K562 (cell line): ENCODE results near the gene TRIM32. TPM values are rescaled to one million over a fixed set of nuclear protein-coding genes. Genes with fewer than 3 reads are reported as not detected.

Experiments used
- ATAC-seq: fragments of 200-7000 bp; cut with Tn5 transposase; 3 replicates; pipeline ENCODE4 v1.9.1; 2020; ENCODE audit warnings: moderate library complexity
- BruUV-seq: library from RNA; stranded (reverse); fragments of 400-500 nt; replicated peaks from 2 replicates; lab custom pipeline; 2021; lab: Mats Ljungman, UMichigan
- CTCF ChIA-PET: fragments of 300-600 bp; formaldehyde crosslinking; extraction: SDS; loops from one replicate; lab custom pipeline; 2021; ENCODE audit warnings: low intra/inter-chr PET ratio; lab: Yijun Ruan, JAX
- POLR2A ChIA-PET: fragments of 300-600, 350-650 bp; sonication (Branson Sonifier 250); formaldehyde crosslinking; extraction: SDS; loops from one replicate; lab custom pipeline; 2021; ENCODE audit warnings: antibody characterized with exemption, inconsistent platforms; lab: Yijun Ruan, JAX
- DNase-seq, 4 experiments: peaks; one replicate each; pipeline versions ENCODE4 v3.0.0 to v3.0.0-alpha.2; 2011 to 2018; ENCODE audit warnings: low spot score in 3 of 4, mixed read lengths in 3 of 4; ENCODE audit errors: extremely low read depth in 1 of 4
- FAIRE-seq: peaks from 2 replicates; lab custom pipeline; 2011; peaks lifted over from hg19 to GRCh38; lab: Jason Lieb, UNC
- H2AFZ ChIP-seq: 2 replicates; pipeline ENCODE4 v1.6.0; 2011; ENCODE audit warnings: low read depth, low read length, control low read depth, inconsistent platforms
- H3K27ac ChIP-seq: fragments of 200-600 bp; 3 replicates; pipeline ENCODE4 v1.8.0; 2011; ENCODE audit warnings: low read depth, mild to moderate bottlenecking, control low read depth, inconsistent platforms, low read length, moderate library complexity, mixed read lengths; ENCODE audit errors: extremely low read depth
- H3K27me3 ChIP-seq, 2 experiments: fragments of 300-600 bp in 1 of 2; 2 replicates in 1 of 2; 3 replicates in 1 of 2; pipeline versions ENCODE4 v1.6.0 to v1.8.0; 2011; ENCODE audit warnings: inconsistent platforms in 2 of 2, low read length in 2 of 2, mild to moderate bottlenecking in 1 of 2, mixed read lengths in 1 of 2, moderate library complexity in 1 of 2; ENCODE audit not compliant: control insufficient read depth in 2 of 2, insufficient read depth in 2 of 2
- H3K36me3 ChIP-seq: fragments of 300-600 bp; 3 replicates; pipeline ENCODE4 v1.8.0; 2011; ENCODE audit warnings: mild to moderate bottlenecking, low read length, inconsistent platforms; ENCODE audit not compliant: control insufficient read depth, insufficient read depth
- H3K4me1 ChIP-seq, 2 experiments: fragments of 200-600 bp in 1 of 2; replicated peaks in 1 of 2; 2 replicates in 1 of 2; 3 replicates in 1 of 2; pipeline versions ENCODE4 v1.5.1 to v1.8.0; 2011; ENCODE audit warnings: inconsistent platforms in 2 of 2, low read length in 2 of 2, mild to moderate bottlenecking in 1 of 2, mixed read lengths in 1 of 2, moderate library complexity in 1 of 2; ENCODE audit not compliant: control insufficient read depth in 2 of 2, insufficient read depth in 2 of 2
- H3K4me2 ChIP-seq: 2 replicates; pipeline ENCODE4 v1.6.1; 2011; ENCODE audit warnings: low read length, control low read depth, inconsistent platforms, mixed read lengths; ENCODE audit not compliant: insufficient read depth
- H3K4me3 ChIP-seq: fragments of 200-600 bp; sonication (generic), shearing (Covaris generic); 2 replicates; pipeline ENCODE4 v1.5.1; 2016; ENCODE audit warnings: control low read depth, inconsistent platforms
- H3K79me2 ChIP-seq: fragments of 200-600 bp; 3 replicates; pipeline ENCODE4 v1.8.0; 2011; ENCODE audit warnings: low read length, inconsistent platforms; ENCODE audit not compliant: control insufficient read depth, insufficient read depth
- H3K9ac ChIP-seq, 2 experiments: 2 replicates each; pipeline versions ENCODE4 v1.6.0 to v1.6.1; 2011; ENCODE audit warnings: low read depth in 2 of 2, low read length in 2 of 2, control low read depth in 1 of 2, inconsistent platforms in 1 of 2, mild to moderate bottlenecking in 1 of 2, mixed read lengths in 1 of 2; ENCODE audit not compliant: insufficient read depth in 1 of 2
- H3K9me1 ChIP-seq: one replicate; pipeline ENCODE4 v1.6.0; 2011; ENCODE audit warnings: inconsistent platforms, mild to moderate bottlenecking, low read length, moderate library complexity; ENCODE audit not compliant: control insufficient read depth, insufficient read depth
- H3K9me3 ChIP-seq: replicated peaks from 2 replicates; pipeline ENCODE4 v1.5.1; 2011; ENCODE audit warnings: low read depth, low read length, inconsistent platforms; ENCODE audit not compliant: control insufficient read depth, insufficient read depth
- H4K20me1 ChIP-seq: replicated peaks from 2 replicates; pipeline ENCODE4 v1.6.1; 2011; ENCODE audit warnings: low read length, inconsistent platforms, mixed read lengths; ENCODE audit not compliant: control insufficient read depth, insufficient read depth
- CCAR2 ChIP-seq: fragments of 200-400 bp; formaldehyde crosslinking; IDR thresholded peaks from 2 replicates; pipeline ENCODE4 v1.6.1; 2017; ENCODE audit warnings: mild to moderate bottlenecking, low read depth, low read length
- SREBF2 ChIP-seq: sonication (generic); formaldehyde crosslinking; IDR thresholded peaks from 2 replicates; pipeline ENCODE4 v1.4.0; 2020; ENCODE audit warnings: mild to moderate bottlenecking, missing genetic modification reagents
- ZNF143 ChIP-seq: sonication (generic); formaldehyde crosslinking; IDR thresholded peaks from 2 replicates; pipeline ENCODE4 v1.9.0; 2022; ENCODE audit warnings: mild to moderate bottlenecking, missing genetic modification reagents
- ZNF316 ChIP-seq: fragments of 450-650 bp; IDR thresholded peaks from 2 replicates; pipeline ENCODE4 v1.6.1; 2016
- WGBS: fragments of 100-300 bp; shearing (Covaris generic); methylation state at CpG from one replicate; pipeline ENCODE4 v1.1.6; 2016; ENCODE audit warnings: low coverage, mixed read lengths; ENCODE audit not compliant: insufficient coverage; ENCODE audit errors: missing lambda C conversion rate; 5-methylcytosine and 5-hydroxymethylcytosine counted together
- in situ Hi-C: fragments of 300-500 bp; cut with MboI; formaldehyde crosslinking; loops from 4 replicates; pipeline ENCODE4 v1.15.0; 2018; ENCODE audit warnings: inconsistent platforms, mixed read lengths
- intact Hi-C: fragments of 100-400 bp; cut with micrococcal nuclease; formaldehyde crosslinking; loops from 2 replicates; pipeline ENCODE4 v1.14.2; 2022
- polyA plus RNA-seq, 8 experiments: library from polyadenylated mRNA; depleted of rRNA in 4 of 8; stranded (reverse) in 5 of 8; unstranded in 3 of 8; fragments of >200 nt; fragmentation: Nextera tagmentation in 2 of 8; fragmentation: Illumina TruSeq in 1 of 8; extraction: Ambion mirVana in 2 of 8; extraction: Trizol in 1 of 8; gene quantifications; 2 replicates each; pipeline versions ENCODE4 v1.2.1 to v1.2.3, GENCODE V29; 2011 to 2014; ENCODE audit warnings: inconsistent platforms in 1 of 8, missing spikeins in 1 of 8
- total RNA-seq, 7 experiments: library from RNA; depleted of rRNA in 6 of 7; stranded (reverse); fragments of >200 nt in 6 of 7; fragmentation: Illumina TruSeq in 2 of 7; extraction: Trizol in 2 of 7; gene quantifications; 2 replicates each; pipeline versions ENCODE4 v1.2.1 to v1.2.3, GENCODE V29; 2011 to 2021; ENCODE audit warnings: low replicate concordance in 1 of 7
- TF ChIP-seq, protein P1 (sequence below): fragments of 200-400 bp; formaldehyde crosslinking; IDR thresholded peaks from 2 replicates; pipeline ENCODE4 v1.6.1; 2017; ENCODE audit warnings: mild to moderate bottlenecking, low read depth, low read length, moderate library complexity
- TF ChIP-seq, protein P2 (sequence below): sonication (generic); IDR thresholded peaks from 2 replicates; pipeline ENCODE4 v1.6.1; 2016
- TF ChIP-seq, protein P3 (sequence below): IDR thresholded peaks from 2 replicates; pipeline ENCODE4 v1.6.1; 2011; ENCODE audit warnings: borderline replicate concordance, low read depth, mild to moderate bottlenecking, moderate library complexity, low read length; ENCODE audit not compliant: insufficient read depth, poor library complexity, severe bottlenecking
- TF ChIP-seq, protein P4 (sequence below): sonication (generic); formaldehyde crosslinking; IDR thresholded peaks from 2 replicates; pipeline ENCODE4 v1.8.0; 2023; ENCODE audit warnings: missing genetic modification reagents, mild to moderate bottlenecking, borderline replicate concordance

The TRIM32 gene
- total and polyA plus RNA-seq, 9 of the 15 experiments (the other 6 are each of a cell fraction or from before 2014, with no cell fraction given), result 3.5 to 9.4 (median 5.9) TPM

DNA sequence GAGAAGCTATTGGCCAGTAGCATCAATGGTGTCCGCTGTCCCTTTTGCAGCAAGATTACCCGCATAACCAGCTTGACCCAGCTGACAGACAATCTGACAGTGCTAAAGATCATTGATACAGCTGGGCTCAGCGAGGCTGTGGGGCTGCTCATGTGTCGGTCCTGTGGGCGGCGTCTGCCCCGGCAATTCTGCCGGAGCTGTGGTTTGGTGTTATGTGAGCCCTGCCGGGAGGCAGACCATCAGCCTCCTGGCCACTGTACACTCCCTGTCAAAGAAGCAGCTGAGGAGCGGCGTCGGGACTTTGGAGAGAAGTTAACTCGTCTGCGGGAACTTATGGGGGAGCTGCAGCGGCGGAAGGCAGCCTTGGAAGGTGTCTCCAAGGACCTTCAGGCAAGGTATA, 10.8 kb downstream of the TRIM32 start (continued):
- TF ChIP-seq, protein P1, sequence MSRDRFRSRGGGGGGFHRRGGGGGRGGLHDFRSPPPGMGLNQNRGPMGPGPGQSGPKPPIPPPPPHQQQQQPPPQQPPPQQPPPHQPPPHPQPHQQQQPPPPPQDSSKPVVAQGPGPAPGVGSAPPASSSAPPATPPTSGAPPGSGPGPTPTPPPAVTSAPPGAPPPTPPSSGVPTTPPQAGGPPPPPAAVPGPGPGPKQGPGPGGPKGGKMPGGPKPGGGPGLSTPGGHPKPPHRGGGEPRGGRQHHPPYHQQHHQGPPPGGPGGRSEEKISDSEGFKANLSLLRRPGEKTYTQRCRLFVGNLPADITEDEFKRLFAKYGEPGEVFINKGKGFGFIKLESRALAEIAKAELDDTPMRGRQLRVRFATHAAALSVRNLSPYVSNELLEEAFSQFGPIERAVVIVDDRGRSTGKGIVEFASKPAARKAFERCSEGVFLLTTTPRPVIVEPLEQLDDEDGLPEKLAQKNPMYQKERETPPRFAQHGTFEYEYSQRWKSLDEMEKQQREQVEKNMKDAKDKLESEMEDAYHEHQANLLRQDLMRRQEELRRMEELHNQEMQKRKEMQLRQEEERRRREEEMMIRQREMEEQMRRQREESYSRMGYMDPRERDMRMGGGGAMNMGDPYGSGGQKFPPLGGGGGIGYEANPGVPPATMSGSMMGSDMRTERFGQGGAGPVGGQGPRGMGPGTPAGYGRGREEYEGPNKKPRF, result no peak
- TF ChIP-seq, protein P2, sequence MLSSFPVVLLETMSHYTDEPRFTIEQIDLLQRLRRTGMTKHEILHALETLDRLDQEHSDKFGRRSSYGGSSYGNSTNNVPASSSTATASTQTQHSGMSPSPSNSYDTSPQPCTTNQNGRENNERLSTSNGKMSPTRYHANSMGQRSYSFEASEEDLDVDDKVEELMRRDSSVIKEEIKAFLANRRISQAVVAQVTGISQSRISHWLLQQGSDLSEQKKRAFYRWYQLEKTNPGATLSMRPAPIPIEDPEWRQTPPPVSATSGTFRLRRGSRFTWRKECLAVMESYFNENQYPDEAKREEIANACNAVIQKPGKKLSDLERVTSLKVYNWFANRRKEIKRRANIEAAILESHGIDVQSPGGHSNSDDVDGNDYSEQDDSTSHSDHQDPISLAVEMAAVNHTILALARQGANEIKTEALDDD, result no peak
- no peak for TF ChIP-seq ZNF143 (CRISPR knock-in tag)
- TF ChIP-seq CCAR2, result no peak
- TF ChIP-seq, protein P3, sequence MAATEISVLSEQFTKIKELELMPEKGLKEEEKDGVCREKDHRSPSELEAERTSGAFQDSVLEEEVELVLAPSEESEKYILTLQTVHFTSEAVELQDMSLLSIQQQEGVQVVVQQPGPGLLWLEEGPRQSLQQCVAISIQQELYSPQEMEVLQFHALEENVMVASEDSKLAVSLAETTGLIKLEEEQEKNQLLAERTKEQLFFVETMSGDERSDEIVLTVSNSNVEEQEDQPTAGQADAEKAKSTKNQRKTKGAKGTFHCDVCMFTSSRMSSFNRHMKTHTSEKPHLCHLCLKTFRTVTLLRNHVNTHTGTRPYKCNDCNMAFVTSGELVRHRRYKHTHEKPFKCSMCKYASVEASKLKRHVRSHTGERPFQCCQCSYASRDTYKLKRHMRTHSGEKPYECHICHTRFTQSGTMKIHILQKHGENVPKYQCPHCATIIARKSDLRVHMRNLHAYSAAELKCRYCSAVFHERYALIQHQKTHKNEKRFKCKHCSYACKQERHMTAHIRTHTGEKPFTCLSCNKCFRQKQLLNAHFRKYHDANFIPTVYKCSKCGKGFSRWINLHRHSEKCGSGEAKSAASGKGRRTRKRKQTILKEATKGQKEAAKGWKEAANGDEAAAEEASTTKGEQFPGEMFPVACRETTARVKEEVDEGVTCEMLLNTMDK, result no peak

DNA sequence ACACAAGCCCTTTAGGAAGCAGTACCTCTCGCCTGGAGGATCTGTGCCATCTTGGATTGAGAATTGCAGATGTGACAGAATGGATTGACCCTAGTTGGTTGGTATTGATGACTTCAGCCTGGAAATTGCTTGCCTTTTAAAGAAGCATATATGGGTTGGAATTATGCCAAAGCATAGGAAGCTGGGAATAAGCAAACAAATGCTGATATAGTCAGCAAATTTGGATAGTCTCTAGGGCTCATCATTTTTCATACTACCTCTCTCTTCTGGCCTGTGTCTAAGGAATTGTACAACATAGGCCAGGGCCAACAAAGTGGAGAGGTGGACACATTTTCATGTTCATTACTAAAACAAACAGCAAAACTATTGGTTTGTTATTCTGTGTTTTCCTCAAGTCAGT, 13.2 kb downstream of the TRIM32 start:
- H3K36me3 ChIP-seq, result peaks cover 28% of the 10 kb centered on the region
- H3K27me3 ChIP-seq, result no peaks in the 10 kb centered on the region
- BruUV-seq, result no TSS peak
- H3K9me1 ChIP-seq, result no peaks in the 10 kb centered on the region
- no peak overlapping the region for H3K4me2 ChIP-seq
- no peaks in the 10 kb centered on the region for H3K4me1 ChIP-seq
- H4K20me1 ChIP-seq, result no peaks in the 10 kb centered on the region
- CTCF ChIA-PET, result no interaction called here
- DNase-seq, result no peak
- H2AFZ ChIP-seq, result no peak overlapping the region
- no peak overlapping the region for H3K9ac ChIP-seq
- TF ChIP-seq ZNF316 (0 out of 2 replicates have a peak, but pooled peaks have one; percentile 22), SREBF2 (CRISPR knock-in tag) (no peak)
- TF ChIP-seq, protein P4, sequence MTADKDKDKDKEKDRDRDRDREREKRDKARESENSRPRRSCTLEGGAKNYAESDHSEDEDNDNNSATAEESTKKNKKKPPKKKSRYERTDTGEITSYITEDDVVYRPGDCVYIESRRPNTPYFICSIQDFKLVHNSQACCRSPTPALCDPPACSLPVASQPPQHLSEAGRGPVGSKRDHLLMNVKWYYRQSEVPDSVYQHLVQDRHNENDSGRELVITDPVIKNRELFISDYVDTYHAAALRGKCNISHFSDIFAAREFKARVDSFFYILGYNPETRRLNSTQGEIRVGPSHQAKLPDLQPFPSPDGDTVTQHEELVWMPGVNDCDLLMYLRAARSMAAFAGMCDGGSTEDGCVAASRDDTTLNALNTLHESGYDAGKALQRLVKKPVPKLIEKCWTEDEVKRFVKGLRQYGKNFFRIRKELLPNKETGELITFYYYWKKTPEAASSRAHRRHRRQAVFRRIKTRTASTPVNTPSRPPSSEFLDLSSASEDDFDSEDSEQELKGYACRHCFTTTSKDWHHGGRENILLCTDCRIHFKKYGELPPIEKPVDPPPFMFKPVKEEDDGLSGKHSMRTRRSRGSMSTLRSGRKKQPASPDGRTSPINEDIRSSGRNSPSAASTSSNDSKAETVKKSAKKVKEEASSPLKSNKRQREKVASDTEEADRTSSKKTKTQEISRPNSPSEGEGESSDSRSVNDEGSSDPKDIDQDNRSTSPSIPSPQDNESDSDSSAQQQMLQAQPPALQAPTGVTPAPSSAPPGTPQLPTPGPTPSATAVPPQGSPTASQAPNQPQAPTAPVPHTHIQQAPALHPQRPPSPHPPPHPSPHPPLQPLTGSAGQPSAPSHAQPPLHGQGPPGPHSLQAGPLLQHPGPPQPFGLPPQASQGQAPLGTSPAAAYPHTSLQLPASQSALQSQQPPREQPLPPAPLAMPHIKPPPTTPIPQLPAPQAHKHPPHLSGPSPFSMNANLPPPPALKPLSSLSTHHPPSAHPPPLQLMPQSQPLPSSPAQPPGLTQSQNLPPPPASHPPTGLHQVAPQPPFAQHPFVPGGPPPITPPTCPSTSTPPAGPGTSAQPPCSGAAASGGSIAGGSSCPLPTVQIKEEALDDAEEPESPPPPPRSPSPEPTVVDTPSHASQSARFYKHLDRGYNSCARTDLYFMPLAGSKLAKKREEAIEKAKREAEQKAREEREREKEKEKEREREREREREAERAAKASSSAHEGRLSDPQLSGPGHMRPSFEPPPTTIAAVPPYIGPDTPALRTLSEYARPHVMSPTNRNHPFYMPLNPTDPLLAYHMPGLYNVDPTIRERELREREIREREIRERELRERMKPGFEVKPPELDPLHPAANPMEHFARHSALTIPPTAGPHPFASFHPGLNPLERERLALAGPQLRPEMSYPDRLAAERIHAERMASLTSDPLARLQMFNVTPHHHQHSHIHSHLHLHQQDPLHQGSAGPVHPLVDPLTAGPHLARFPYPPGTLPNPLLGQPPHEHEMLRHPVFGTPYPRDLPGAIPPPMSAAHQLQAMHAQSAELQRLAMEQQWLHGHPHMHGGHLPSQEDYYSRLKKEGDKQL (CRISPR knock-in tag), result no peak
- TF ChIP-seq, all 486 proteins: peak for 1
- Histone ChIP-seq H3K79me2 (no peaks in the 10 kb centered on the region; the same call in 2 of the 3 replicates), H3K9me3 (no peaks in the 10 kb centered on the region), H3K4me3 (no peak overlapping the region), H3K27ac (no peak overlapping the region)
- POLR2A ChIA-PET, result no interaction called here
- in situ Hi-C loops (no loop called here), intact Hi-C loops (no loop called here)
- ATAC-seq (no peak), FAIRE-seq (no peak)
- 90% methylated on average over 1 of the region's 1 CpG for WGBS
